DOHH2 (cell line): ENCODE data around the gene DIS3L2.

Source experiments
- H3F3A ChIP-seq: fragments of 200-600 bp; sonication (generic), shearing (Covaris generic); 2 replicates; pipeline ENCODE4 v1.6.0; 2016; ENCODE audit warnings: antibody characterized with exemption, mild to moderate bottlenecking; ENCODE audit not compliant: control insufficient read depth, insufficient read depth
- H3K27ac ChIP-seq: fragments of 200-600 bp; sonication (generic); 2 replicates; pipeline ENCODE4 v1.5.1; 2014; ENCODE audit warnings: low read depth, mild to moderate bottlenecking, low read length, moderate library complexity
- H3K27me3 ChIP-seq: fragments of 200-600 bp; sonication (generic); 2 replicates; pipeline ENCODE4 v1.6.1; 2014; ENCODE audit warnings: mild to moderate bottlenecking, low read length, mixed read lengths; ENCODE audit not compliant: control insufficient read depth
- H3K36me3 ChIP-seq: fragments of 200-600 bp; sonication (generic); 2 replicates; pipeline ENCODE4 v1.6.1; 2014; ENCODE audit warnings: mild to moderate bottlenecking, low read length, moderate library complexity, mixed read lengths; ENCODE audit not compliant: control insufficient read depth
- H3K4me1 ChIP-seq: fragments of 200-600 bp; sonication (generic); 2 replicates; pipeline ENCODE4 v1.6.1; 2014; ENCODE audit warnings: mild to moderate bottlenecking, low read length, mixed read lengths; ENCODE audit not compliant: control insufficient read depth
- H3K4me2 ChIP-seq: fragments of 200-600 bp; sonication (generic); 2 replicates; pipeline ENCODE4 v1.6.0; 2014; ENCODE audit warnings: mild to moderate bottlenecking, low read length, moderate library complexity
- H3K4me3 ChIP-seq: fragments of 200-600 bp; sonication (generic); 2 replicates; pipeline ENCODE4 v1.5.1; 2014; ENCODE audit warnings: mild to moderate bottlenecking, low read length, mixed read lengths
- H3K79me2 ChIP-seq: fragments of 200-600 bp; sonication (generic); 2 replicates; pipeline ENCODE4 v1.6.1; 2014; ENCODE audit warnings: mild to moderate bottlenecking, low read length, mixed read lengths; ENCODE audit not compliant: control insufficient read depth
- H3K9me2 ChIP-seq: fragments of 200-600 bp; sonication (generic); replicated peaks from 2 replicates; pipeline ENCODE4 v1.6.1; 2014; ENCODE audit warnings: mild to moderate bottlenecking, low read length, mixed read lengths; ENCODE audit not compliant: control insufficient read depth
- H3K9me3 ChIP-seq: fragments of 200-600 bp; sonication (generic); 2 replicates; pipeline ENCODE4 v1.6.1; 2014; ENCODE audit warnings: antibody characterized with exemption, low read length, mixed read lengths; ENCODE audit not compliant: control insufficient read depth, insufficient read depth
- H4K20me1 ChIP-seq: fragments of 200-600 bp; sonication (generic); 2 replicates; pipeline ENCODE4 v1.6.0; 2014; ENCODE audit warnings: low read depth, mild to moderate bottlenecking, antibody characterized with exemption, low read length, moderate library complexity; ENCODE audit not compliant: control insufficient read depth, insufficient read depth
- EZH2phosphoT487 ChIP-seq: fragments of 200-600 bp; sonication (generic); IDR thresholded peaks from 2 replicates; pipeline ENCODE4 v1.6.1; 2017; ENCODE audit warnings: borderline replicate concordance, mild to moderate bottlenecking, antibody characterized with exemption, low read length, moderate library complexity, mixed read lengths
- TF ChIP-seq, protein P1 (sequence below): fragments of 200-600 bp; sonication (generic); IDR thresholded peaks from one replicate; pipeline ENCODE4 v1.5.1; 2014; ENCODE audit warnings: antibody characterized with exemption, mild to moderate bottlenecking, low read depth, low read length; ENCODE audit not compliant: poor library complexity, severe bottlenecking

Gene DIS3L2

GRCh38 chr2:232319067-232319802 is 357.7 kb downstream of the DIS3L2 start:
- no peaks in the 10 kb centered on the region for H4K20me1 ChIP-seq
- no peak for TF ChIP-seq EZH2phosphoT487
- TF ChIP-seq, protein P1, sequence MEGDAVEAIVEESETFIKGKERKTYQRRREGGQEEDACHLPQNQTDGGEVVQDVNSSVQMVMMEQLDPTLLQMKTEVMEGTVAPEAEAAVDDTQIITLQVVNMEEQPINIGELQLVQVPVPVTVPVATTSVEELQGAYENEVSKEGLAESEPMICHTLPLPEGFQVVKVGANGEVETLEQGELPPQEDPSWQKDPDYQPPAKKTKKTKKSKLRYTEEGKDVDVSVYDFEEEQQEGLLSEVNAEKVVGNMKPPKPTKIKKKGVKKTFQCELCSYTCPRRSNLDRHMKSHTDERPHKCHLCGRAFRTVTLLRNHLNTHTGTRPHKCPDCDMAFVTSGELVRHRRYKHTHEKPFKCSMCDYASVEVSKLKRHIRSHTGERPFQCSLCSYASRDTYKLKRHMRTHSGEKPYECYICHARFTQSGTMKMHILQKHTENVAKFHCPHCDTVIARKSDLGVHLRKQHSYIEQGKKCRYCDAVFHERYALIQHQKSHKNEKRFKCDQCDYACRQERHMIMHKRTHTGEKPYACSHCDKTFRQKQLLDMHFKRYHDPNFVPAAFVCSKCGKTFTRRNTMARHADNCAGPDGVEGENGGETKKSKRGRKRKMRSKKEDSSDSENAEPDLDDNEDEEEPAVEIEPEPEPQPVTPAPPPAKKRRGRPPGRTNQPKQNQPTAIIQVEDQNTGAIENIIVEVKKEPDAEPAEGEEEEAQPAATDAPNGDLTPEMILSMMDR: no peak
- no peak overlapping the region for H3K4me3 ChIP-seq
- no peaks in the 10 kb centered on the region for H3K9me3 ChIP-seq
- H3K9me2 ChIP-seq: no peaks in the 10 kb centered on the region
- peaks cover 9% of the 10 kb centered on the region for H3K4me1 ChIP-seq
- H3K27me3 ChIP-seq: no peaks in the 10 kb centered on the region
- H3F3A ChIP-seq: no peaks in the 10 kb centered on the region
- H3K4me2 ChIP-seq: no peak overlapping the region
- no peaks in the 10 kb centered on the region for H3K79me2 ChIP-seq
- H3K36me3 ChIP-seq: no peaks in the 10 kb centered on the region
- H3K27ac ChIP-seq: no peak overlapping the region

DNA sequence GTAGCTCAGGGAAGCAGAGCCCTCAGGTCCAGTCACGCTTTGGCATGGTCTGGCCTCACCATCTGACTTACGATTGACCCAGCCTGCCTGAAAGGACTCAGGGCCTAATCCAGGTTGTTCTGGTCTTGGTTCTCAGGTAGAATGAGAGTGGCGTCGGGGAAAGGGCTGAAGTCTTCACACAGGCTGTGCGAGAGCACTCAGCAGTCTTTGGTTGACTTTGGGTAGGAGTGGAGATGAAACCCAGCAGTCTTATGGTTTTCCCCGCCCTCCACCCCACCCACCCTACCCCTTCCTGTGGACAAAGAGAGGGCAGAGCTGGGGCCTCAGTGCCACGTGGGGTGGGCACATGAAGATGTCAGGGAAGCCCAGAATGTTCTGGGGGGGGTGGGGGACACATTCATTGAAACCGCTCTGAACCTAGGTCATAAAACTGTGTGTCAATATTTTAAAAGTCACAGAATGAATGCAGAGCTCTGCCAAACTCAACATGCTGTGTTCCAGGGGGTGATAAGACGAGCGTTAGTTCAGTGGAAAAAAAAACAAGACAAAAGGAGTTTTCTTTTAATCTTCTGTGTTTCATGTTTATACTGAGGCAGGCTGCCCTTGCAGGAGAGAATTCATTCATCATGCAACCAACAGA is 358.4 kb downstream of the DIS3L2 start:
- no peaks in the 10 kb centered on the region for H3K9me3 ChIP-seq
- no peaks in the 10 kb centered on the region for H4K20me1 ChIP-seq
- no peaks in the 10 kb centered on the region for H3K79me2 ChIP-seq
- H3F3A ChIP-seq: no peaks in the 10 kb centered on the region
- no peaks in the 10 kb centered on the region for H3K9me2 ChIP-seq
- H3K27ac ChIP-seq: no peak overlapping the region
- no peak overlapping the region for H3K4me2 ChIP-seq
- no peak for TF ChIP-seq EZH2phosphoT487
- TF ChIP-seq, protein P1: no peak
- no peak overlapping the region for H3K4me3 ChIP-seq
- no peaks in the 10 kb centered on the region for H3K27me3 ChIP-seq
- H3K4me1 ChIP-seq: peaks cover 9% of the 10 kb centered on the region
- no peaks in the 10 kb centered on the region for H3K36me3 ChIP-seq

DNA sequence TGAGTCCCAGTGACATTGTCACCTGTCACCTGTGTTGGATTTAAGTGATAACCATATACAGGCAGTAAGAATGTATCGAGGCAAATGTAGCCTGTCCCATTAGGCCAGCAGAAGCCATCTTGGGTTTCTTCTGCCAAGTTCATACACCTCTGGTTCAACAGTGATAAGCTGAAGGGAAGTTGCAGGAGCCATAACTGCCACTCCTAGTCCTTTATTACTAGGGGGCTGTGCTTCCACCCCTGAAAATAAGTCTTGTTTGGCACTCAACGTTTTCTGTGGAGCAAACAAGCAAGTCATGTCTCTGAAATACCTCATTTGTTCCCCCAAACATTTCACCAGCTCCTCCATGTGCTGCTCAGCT is 358.9 kb downstream of the DIS3L2 start:
- Histone ChIP-seq H3K36me3 (no peaks in the 10 kb centered on the region), H3K4me3 (no peak overlapping the region), H4K20me1 (no peaks in the 10 kb centered on the region), H3K79me2 (no peaks in the 10 kb centered on the region), H3K9me3 (no peaks in the 10 kb centered on the region), H3F3A (no peaks in the 10 kb centered on the region), H3K4me2 (no peak overlapping the region), H3K27ac (no peak overlapping the region), H3K9me2 (no peaks in the 10 kb centered on the region), H3K4me1 (peaks cover 4% of the 10 kb centered on the region), H3K27me3 (no peaks in the 10 kb centered on the region)
- TF ChIP-seq, protein P1: no peak
- TF ChIP-seq EZH2phosphoT487: no peak
